Stimulated activated naive B cell treated with anti-CD40 and anti-IgM and Interleukin-4, amounts not matched to agents 10 μg/mL and 1 μg/mL and 100 μg/mL, for 72 hours (primary cell): ENCODE measurements around the gene URB2.

Source experiments
- ATAC-seq, 2 donors: fragments of 150-1000 bp; cut with Tn5 transposase; replicated peaks; 2 replicates each; pipeline ENCODE4 v1.10.0; 2021; ENCODE audit warnings: moderate library complexity in 1 of 2
- DNase-seq: peaks from one replicate; pipeline ENCODE4 v3.0.0; 2021
- H3K27ac Mint-ChIP-seq: one replicate; pipeline ENCODE4 v1.8.0; 2022; ENCODE audit warnings: mild to moderate bottlenecking, mixed read lengths
- H3K27me3 Mint-ChIP-seq, 2 donors: one replicate each; pipeline ENCODE4 v1.8.0; 2022; ENCODE audit warnings: mixed read lengths in 2 of 2
- H3K36me3 Mint-ChIP-seq, 2 donors: one replicate each; pipeline ENCODE4 v1.8.0; 2022; ENCODE audit warnings: mixed read lengths in 2 of 2, mild to moderate bottlenecking in 1 of 2
- H3K4me1 Mint-ChIP-seq, 2 donors: one replicate each; pipeline ENCODE4 v1.8.0; 2022; ENCODE audit warnings: mixed read lengths in 2 of 2, mild to moderate bottlenecking in 1 of 2
- H3K4me3 Mint-ChIP-seq, 2 donors: one replicate each; pipeline ENCODE4 v1.8.0; 2022; ENCODE audit warnings: mild to moderate bottlenecking in 2 of 2, mixed read lengths in 2 of 2, moderate library complexity in 1 of 2
- H3K9me3 Mint-ChIP-seq, 2 donors: one replicate each; pipeline ENCODE4 v1.8.0; 2022; ENCODE audit warnings: mixed read lengths in 2 of 2, mild to moderate bottlenecking in 1 of 2

URB2 gene

DNA sequence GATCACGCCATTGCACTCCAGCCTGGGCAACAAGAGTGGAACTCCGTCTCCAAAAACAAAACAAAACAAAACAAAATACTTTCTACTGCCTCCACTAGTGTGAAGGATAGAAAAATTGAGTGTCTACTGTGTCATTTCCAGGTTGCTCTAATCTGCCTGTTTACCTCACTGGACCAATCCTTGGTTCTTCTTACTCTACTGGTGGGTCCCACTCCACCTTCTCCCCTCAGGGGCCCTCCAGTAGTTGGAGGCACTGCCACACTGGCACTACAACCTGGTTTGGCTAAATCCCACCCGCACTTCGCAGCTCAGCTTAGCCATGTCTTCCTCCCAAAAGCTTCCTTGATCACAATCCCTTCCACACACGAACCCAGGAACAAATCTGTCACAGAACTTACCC, 2.8 kb upstream of the URB2 start:
- Mint-ChIP-seq H3K4me3 (peak overlapping the region in 1 of 2 donors; percentile 18), H3K4me1 (peaks cover 26 to 59% of the 10 kb centered on the region in 2 donors), H3K36me3 (peaks cover 12 to 36% of the 10 kb centered on the region in 2 donors), H3K27me3 (no peaks in the 10 kb centered on the region), H3K27ac (peak overlapping the region; percentile 20), H3K9me3 (no peaks in the 10 kb centered on the region)
- no peak for DNase-seq
- no peak for ATAC-seq

DNA sequence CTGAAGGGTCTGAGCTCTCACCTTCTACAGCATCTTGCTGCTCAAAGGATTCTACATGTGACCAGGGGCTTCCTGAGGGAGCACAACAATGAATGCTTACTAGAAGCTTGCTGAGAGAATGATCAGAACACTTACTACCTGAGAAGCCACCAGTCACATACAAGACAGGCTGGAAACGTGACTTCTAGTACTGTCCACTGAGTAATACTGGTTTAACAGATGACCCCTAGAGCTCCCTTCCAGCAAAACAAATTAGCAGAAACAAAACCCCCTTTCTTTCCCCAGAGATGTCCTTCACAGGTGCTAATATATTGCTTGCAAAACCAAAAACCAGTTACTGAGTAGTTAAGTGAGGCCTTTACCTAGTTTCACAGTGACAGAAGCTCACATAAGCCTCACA, 2.2 kb upstream of the URB2 start:
- Mint-ChIP-seq H3K36me3 (peaks cover 16 to 42% of the 10 kb centered on the region in 2 donors), H3K4me3 (peak overlapping the region; percentile 60 to 91), H3K9me3 (no peaks in the 10 kb centered on the region), H3K27ac (no peak overlapping the region), H3K4me1 (peaks cover 28 to 65% of the 10 kb centered on the region in 2 donors), H3K27me3 (no peaks in the 10 kb centered on the region)
- ATAC-seq: no peak
- DNase-seq: no peak

DNA sequence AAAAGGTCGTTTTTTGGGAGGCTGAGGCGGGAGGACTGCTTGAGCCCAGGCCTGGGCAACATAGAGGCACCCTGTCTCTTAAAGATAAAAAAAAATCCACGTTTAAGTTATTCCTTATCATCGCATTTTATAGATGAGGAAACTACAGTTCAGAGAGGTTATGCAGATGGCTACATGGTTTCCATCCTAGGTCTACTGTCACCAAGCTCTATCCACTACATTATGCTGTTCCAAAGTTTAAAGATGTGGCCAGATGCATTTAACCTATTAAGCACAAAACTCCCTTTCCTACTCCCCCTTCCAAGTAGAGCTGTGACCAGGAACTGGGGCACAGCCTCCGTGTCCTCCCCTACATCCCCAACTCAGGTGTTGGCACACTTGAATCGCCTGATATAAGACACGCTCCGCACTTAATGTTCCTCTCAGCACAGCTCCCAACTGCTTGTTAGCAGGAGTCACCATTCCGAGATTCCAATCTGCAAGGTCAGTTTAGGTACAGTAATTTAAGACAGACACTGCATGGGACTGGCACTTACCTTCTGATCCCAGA, 1.5 kb upstream of the URB2 start:
- peak overlapping the region; percentile 89 for H3K27ac Mint-ChIP-seq
- no peak for ATAC-seq
- H3K4me1 Mint-ChIP-seq: peaks cover 26 to 63% of the 10 kb centered on the region in 2 donors

DNA sequence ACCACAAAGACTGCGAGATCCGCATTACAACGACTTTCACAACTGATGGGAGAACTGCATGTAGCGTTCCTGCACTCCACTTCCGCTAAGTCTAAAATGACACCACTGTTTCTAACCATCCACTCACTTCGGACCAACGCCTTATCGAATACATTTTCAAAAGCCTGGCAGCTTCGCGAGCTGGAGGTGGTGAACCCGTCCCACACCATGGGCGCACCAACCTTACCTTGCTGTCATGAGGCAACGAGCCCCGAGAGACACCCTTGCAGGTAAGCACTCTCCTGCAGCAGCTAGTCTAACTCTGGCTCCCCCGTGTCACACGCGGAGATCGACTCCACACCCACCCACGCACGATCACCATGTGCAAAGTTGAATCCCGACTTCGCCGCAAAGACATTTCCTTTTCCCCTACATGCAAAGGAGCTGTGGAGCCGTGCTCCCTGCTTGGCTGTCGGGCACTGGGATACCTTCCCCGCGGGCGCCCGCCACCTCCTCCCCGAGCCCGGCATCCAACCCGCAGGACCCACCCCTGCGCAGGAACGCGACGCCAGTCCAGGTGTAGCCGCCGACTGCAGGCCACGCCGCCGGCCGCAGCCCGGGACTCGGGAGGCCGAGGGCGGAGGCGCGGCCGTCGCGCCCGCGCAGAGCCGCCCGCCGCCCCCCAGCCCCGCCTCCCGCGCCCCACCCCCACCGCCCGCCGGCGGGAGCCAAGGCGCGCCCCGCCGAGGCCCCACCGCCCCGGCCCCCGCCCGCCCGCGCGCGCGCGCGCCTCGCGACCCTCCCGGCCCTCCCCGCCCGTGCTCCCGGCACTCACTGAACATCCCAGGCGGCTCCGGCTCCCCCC, 754 bp upstream of the URB2 start:
- Mint-ChIP-seq H3K9me3 (no peaks in the 10 kb centered on the region), H3K4me3 (peak overlapping the region; percentile 91 to 100), H3K27me3 (no peaks in the 10 kb centered on the region), H3K27ac (peak overlapping the region; percentile 89), H3K4me1 (peaks cover 22 to 62% of the 10 kb centered on the region in 2 donors), H3K36me3 (peaks cover 18 to 43% of the 10 kb centered on the region in 2 donors)
- ATAC-seq (peak; percentile 50 to 53), DNase-seq (peak; percentile 42)

More for the DNA sequence above, 1.5 kb upstream of the URB2 start:
- no peak for DNase-seq
- Mint-ChIP-seq H3K36me3 (peaks cover 18 to 43% of the 10 kb centered on the region in 2 donors), H3K27me3 (no peaks in the 10 kb centered on the region), H3K9me3 (no peaks in the 10 kb centered on the region), H3K4me3 (peak overlapping the region; percentile 91 to 97)

DNA sequence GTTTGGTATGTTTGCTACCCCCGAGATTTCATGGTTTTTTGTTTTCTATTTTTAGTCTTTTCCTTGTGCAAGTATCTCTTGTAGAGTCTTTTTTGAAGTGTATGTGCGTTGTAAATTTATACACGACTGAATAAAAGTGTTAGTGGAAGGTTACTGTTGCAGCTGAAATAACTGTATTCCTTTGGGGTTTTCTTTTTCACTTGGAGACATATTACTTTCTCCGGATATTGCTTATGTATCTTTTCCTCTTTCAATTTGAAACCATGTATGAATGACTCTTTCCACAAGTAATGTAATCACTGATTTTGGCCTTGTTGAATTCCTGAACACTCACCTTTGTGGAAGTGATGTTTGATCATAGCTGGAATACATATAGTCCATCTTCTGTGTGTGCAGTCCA, 956 bp downstream of the URB2 start:
- no peak for ATAC-seq
- no peaks in the 10 kb centered on the region for H3K9me3 Mint-ChIP-seq
- peaks cover 18 to 46% of the 10 kb centered on the region in 2 donors for H3K36me3 Mint-ChIP-seq
- no peak for DNase-seq
- H3K4me1 Mint-ChIP-seq: peaks cover 23 to 59% of the 10 kb centered on the region in 2 donors
- H3K4me3 Mint-ChIP-seq: peak overlapping the region; percentile 99 to 100
- H3K27me3 Mint-ChIP-seq: no peaks in the 10 kb centered on the region
- H3K27ac Mint-ChIP-seq: peak overlapping the region; percentile 52

DNA sequence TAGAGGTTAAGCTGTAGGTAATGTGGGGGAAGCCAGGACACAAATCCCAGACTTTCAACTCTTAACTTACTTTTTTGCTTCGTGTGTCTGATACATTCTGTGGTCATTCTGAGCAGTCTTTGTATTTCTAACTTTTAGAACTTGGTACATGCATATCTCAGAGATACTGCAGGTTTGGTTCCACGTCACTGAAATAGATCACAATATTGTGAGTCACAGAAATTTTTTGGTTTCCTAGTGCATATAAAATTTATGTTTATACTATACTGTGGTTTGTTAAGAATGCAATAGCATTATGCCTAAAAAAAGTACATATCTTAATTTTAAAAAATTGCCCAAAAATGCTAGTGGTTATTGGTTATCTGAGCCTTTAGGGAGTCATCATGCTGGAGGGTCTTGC, 3.2 kb downstream of the URB2 start:
- no peak overlapping the region for H3K27ac Mint-ChIP-seq

DNA sequence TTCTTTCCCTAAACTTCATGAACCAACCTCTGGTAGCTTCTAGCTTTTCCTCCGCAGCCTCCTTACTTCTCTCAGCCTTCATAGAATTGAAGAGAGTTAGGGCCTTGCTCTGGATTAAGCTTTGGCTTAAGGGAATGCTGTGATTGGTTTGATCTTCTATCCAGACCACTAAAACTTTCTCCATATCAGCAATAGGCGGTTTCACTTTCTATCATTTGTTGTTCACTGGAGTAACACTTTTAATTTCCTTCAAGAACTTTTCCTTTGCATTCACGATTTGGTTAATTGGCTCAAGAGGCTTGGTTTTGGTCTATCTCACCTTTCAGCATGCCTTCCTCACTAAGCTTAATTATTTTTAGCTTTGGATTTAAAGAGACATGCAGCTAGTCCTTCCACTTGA, 5.1 kb downstream of the URB2 start:
- Mint-ChIP-seq H3K4me1 (peaks cover 9 to 31% of the 10 kb centered on the region in 2 donors), H3K27ac (no peak overlapping the region), H3K4me3 (no peak overlapping the region), H3K36me3 (peaks cover 30 to 57% of the 10 kb centered on the region in 2 donors), H3K9me3 (no peaks in the 10 kb centered on the region), H3K27me3 (no peaks in the 10 kb centered on the region)
- ATAC-seq (no peak), DNase-seq (no peak)

More for the DNA sequence above, 3.2 kb downstream of the URB2 start:
- Mint-ChIP-seq H3K36me3 (peaks cover 18 to 46% of the 10 kb centered on the region in 2 donors), H3K27me3 (no peaks in the 10 kb centered on the region), H3K4me1 (peaks cover 14 to 41% of the 10 kb centered on the region in 2 donors), H3K4me3 (no peak overlapping the region), H3K9me3 (no peaks in the 10 kb centered on the region)
- DNase-seq (no peak), ATAC-seq (no peak)

DNA sequence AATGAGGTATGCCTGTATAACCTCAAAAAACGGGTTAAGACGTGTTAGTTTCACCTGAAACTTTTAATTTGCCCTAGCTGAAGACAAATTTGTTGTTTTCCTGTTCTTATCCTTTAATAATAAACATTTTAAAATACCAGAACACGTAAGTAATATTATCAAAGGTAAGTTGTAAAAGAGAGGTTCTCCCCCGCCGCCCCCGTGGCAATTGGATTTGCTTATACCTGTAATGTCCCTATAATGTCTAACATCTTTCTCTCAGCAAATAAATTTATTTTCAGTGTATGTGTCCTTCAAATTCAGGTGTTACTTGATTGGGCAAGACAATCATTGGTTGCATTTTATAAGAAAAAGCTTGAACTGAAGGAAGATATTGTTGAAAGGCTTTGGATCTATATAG, 5.9 kb downstream of the URB2 start:
- H3K9me3 Mint-ChIP-seq: no peaks in the 10 kb centered on the region
- H3K27me3 Mint-ChIP-seq: no peaks in the 10 kb centered on the region
- ATAC-seq: no peak
- H3K27ac Mint-ChIP-seq: no peak overlapping the region
- H3K4me3 Mint-ChIP-seq: no peak overlapping the region
- H3K4me1 Mint-ChIP-seq: peaks cover 9 to 27% of the 10 kb centered on the region in 2 donors
- peaks cover 31 to 59% of the 10 kb centered on the region in 2 donors for H3K36me3 Mint-ChIP-seq
- no peak for DNase-seq

DNA sequence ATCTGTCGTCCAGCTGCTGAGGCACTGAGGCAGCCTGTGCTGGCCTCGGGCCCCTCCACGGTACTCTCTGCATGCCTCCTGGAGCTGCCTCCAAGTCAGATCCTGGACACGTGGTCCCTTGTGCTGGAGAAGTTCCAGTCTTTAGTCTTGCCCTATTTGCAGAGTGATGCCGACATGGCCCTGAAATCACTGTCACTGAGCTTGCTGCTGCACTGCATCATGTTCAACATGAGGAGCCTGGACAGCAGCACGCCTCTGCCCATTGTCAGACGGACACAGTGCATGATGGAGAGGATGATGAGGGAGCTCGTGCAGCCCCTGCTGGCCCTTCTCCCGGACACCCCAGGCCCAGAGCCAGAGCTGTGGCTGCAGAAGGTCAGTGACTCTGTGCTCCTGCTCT, 10.0 kb downstream of the URB2 start:
- no peaks in the 10 kb centered on the region for H3K27me3 Mint-ChIP-seq
- peaks cover 33 to 64% of the 10 kb centered on the region in 2 donors for H3K36me3 Mint-ChIP-seq
- DNase-seq: no peak
- no peak for ATAC-seq
- no peak overlapping the region for H3K27ac Mint-ChIP-seq
- H3K4me3 Mint-ChIP-seq: no peak overlapping the region
- peaks cover 4 to 6% of the 10 kb centered on the region in 2 donors for H3K4me1 Mint-ChIP-seq
- H3K9me3 Mint-ChIP-seq: no peaks in the 10 kb centered on the region

DNA sequence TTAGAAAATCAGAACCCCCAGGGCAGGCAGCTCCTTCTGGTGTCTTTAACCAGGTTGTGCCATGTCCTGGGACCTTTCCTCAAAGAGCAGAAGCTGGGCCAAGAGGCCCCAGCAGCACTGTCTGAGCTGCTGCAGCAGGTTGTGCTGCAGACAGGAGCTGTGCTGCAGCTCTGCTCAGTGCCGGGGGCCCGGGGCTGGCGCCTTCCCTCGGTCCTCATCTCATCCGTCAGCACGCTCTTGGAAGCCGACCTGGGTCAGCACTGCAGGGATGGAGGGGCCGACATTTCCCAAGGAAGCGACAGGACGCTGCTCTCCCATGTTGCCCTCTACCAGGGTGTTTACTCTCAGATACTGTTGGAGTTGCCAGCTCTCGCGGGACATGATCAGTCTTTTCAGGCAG, 11.7 kb downstream of the URB2 start:
- DNase-seq: no peak
- no peak for ATAC-seq
- no peaks in the 10 kb centered on the region for H3K9me3 Mint-ChIP-seq
- H3K4me1 Mint-ChIP-seq: peaks cover 5 to 10% of the 10 kb centered on the region in 2 donors
- H3K27ac Mint-ChIP-seq: no peak overlapping the region
- H3K27me3 Mint-ChIP-seq: no peaks in the 10 kb centered on the region
- no peak overlapping the region for H3K4me3 Mint-ChIP-seq
- peaks cover 45 to 62% of the 10 kb centered on the region in 2 donors for H3K36me3 Mint-ChIP-seq

DNA sequence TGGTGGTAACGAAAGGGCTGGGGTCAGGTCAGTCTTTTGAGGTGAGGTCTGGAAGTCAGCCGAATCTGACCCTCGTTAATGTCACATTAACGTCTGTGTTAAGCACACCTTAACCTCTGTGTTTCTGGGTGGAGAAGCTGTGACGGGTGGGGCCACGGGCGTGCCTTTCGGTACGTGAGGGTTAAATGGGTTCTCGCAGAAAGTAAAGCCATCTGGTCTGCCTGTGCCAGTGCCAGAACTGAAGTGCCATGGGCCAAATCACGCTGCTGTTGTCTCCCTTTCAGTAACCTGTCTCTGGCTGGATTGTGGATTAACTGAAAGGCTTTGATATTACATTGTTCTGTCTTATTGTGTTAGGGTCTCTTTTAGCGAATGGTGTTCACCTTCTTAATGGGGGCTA, 14.4 kb downstream of the URB2 start:
- ATAC-seq (no peak), DNase-seq (no peak)
- Mint-ChIP-seq H3K4me3 (no peak overlapping the region), H3K4me1 (peaks cover 21 to 28% of the 10 kb centered on the region in 2 donors), H3K27me3 (no peaks in the 10 kb centered on the region), H3K9me3 (no peaks in the 10 kb centered on the region), H3K36me3 (peaks cover 48 to 64% of the 10 kb centered on the region in 2 donors), H3K27ac (no peak overlapping the region)

DNA sequence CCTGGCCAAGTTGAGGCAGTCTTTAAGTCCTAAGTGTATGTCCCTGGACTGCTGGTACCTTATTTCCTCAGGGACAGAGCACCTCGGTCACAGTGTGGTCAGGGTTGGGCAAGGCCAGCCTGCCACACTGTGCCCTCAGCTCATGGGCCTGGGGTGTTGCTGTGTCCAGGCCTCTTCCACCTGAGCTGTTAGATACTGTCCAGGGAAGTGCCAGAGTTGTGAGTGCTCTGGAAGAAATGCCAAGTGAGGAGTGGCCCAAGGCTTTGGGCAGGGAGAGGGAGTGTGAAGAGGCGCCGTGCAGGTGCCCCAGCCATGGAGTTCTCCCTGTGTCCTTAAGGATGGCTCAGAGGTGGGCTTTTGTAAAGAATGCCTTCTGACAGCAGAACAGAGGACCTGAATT, 15.3 kb downstream of the URB2 start:
- Mint-ChIP-seq H3K4me1 (peaks cover 21 to 31% of the 10 kb centered on the region in 2 donors), H3K4me3 (no peak overlapping the region), H3K27ac (no peak overlapping the region), H3K9me3 (no peaks in the 10 kb centered on the region), H3K36me3 (peaks cover 50 to 64% of the 10 kb centered on the region in 2 donors), H3K27me3 (no peaks in the 10 kb centered on the region)
- DNase-seq (no peak), ATAC-seq (no peak)

DNA sequence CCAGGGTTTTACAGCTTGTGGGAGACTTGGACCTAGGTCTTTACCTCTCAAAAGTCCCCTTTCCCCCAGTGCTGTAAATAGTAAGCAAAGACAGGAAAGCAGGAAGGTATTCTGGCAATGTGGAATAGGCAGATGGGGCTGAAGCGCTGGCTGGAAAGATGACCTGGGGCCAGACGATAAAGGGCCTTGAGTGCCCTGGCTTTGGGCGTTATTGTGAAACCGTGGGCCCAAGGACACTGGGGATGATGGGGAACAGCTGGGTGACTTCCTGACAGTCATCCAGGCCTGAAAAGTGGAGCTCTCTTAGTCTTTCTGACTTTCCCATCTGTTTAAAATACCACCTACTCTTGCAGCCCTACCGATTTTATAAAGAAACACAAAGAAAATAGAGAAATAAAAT, 16.3 kb downstream of the URB2 start:
- DNase-seq (no peak), ATAC-seq (no peak)
- no peaks in the 10 kb centered on the region for H3K27me3 Mint-ChIP-seq
- peaks cover 21 to 31% of the 10 kb centered on the region in 2 donors for H3K4me1 Mint-ChIP-seq
- H3K9me3 Mint-ChIP-seq: no peaks in the 10 kb centered on the region
- H3K36me3 Mint-ChIP-seq: peaks cover 50 to 65% of the 10 kb centered on the region in 2 donors
- no peak overlapping the region for H3K4me3 Mint-ChIP-seq
- no peak overlapping the region for H3K27ac Mint-ChIP-seq

DNA sequence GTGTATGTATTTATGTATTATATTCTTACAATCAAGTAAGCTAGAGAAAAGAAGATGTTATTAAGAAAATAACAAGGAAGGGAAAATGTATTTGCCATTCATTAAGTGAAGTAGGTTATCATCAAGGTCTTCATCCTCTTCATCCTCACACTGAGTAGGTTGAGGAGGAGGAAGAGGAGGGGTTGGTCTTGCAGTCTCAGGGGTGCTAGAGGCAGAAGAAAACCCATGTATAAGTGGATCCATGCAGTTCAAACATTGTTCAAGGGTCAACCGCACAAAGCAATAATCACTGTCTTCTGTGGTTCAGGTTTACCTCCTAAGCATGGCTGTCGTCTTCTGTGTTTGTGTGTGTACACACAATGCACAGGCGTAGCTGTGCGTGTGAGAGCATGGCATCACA, 16.9 kb downstream of the URB2 start:
- DNase-seq (no peak), ATAC-seq (no peak)
- Mint-ChIP-seq H3K9me3 (no peaks in the 10 kb centered on the region), H3K27ac (no peak overlapping the region), H3K27me3 (no peaks in the 10 kb centered on the region), H3K36me3 (peaks cover 47 to 63% of the 10 kb centered on the region in 2 donors), H3K4me3 (no peak overlapping the region), H3K4me1 (peaks cover 21 to 31% of the 10 kb centered on the region in 2 donors)
